ENCODE results near the gene PTMS. TPM values are rescaled to one million over a fixed set of nuclear protein-coding genes. Genes with fewer than 3 reads are reported as not detected.
A peak's percentile ranks its signal among the peaks of the same experiment; 100 is the strongest.

Gene PTMS
- total RNA-seq, 1 experiment from 2014 or later: 370 TPM

DNA sequence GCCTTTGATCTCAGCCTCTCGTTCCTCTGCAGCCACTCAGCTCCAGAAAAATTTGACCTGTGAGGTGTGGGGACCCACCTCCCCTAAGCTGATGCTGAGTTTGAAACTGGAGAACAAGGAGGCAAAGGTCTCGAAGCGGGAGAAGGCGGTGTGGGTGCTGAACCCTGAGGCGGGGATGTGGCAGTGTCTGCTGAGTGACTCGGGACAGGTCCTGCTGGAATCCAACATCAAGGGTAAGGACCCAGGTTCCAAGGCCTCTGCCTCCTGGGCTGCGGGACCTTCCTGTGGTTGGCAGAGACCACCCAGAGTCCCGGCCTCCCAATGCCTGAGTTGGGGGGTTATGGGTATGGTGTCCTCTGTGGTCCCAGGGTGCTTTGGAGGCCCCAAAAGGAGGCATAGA, 50.9 kb downstream of the PTMS start:
- DNase-seq (ENCODE audit: low spot score): no peak
- Mint-ChIP-seq H3K36me3 (no peaks in the 10 kb centered on the region), H3K4me3 (no peak overlapping the region), H3K9me3 (no peaks in the 10 kb centered on the region), H3K27me3 (ENCODE audit: low read depth) (peaks cover 53% of the 10 kb centered on the region), H3K4me1 (peaks cover 38% of the 10 kb centered on the region), H3K27ac (no peak overlapping the region)
- no peak for ATAC-seq
- CTCF ChIA-PET: interaction anchor here (1.9 to 2.5 kb wide), 2 partner anchors 51 to 63 kb away, joined by 7 to 9 read pairs; partner anchors contain the start of genes MLF2 and PTMS
- no peak for TF ChIP-seq NFE2L1 (CRISPR knock-in tag; IDR thresholded peaks at IDR 0.05)
- TF ChIP-seq RORB (CRISPR knock-in tag; IDR thresholded peaks at IDR 0.05): no peak
- no peak for TF ChIP-seq ZNF263 (CRISPR knock-in tag; IDR thresholded peaks at IDR 0.05; ENCODE audit: low read depth)
- TF ChIP-seq, protein P1, sequence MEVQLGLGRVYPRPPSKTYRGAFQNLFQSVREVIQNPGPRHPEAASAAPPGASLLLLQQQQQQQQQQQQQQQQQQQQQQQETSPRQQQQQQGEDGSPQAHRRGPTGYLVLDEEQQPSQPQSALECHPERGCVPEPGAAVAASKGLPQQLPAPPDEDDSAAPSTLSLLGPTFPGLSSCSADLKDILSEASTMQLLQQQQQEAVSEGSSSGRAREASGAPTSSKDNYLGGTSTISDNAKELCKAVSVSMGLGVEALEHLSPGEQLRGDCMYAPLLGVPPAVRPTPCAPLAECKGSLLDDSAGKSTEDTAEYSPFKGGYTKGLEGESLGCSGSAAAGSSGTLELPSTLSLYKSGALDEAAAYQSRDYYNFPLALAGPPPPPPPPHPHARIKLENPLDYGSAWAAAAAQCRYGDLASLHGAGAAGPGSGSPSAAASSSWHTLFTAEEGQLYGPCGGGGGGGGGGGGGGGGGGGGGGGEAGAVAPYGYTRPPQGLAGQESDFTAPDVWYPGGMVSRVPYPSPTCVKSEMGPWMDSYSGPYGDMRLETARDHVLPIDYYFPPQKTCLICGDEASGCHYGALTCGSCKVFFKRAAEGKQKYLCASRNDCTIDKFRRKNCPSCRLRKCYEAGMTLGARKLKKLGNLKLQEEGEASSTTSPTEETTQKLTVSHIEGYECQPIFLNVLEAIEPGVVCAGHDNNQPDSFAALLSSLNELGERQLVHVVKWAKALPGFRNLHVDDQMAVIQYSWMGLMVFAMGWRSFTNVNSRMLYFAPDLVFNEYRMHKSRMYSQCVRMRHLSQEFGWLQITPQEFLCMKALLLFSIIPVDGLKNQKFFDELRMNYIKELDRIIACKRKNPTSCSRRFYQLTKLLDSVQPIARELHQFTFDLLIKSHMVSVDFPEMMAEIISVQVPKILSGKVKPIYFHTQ (CRISPR knock-in tag; IDR thresholded peaks at IDR 0.05): no peak
- TF ChIP-seq, protein P2, sequence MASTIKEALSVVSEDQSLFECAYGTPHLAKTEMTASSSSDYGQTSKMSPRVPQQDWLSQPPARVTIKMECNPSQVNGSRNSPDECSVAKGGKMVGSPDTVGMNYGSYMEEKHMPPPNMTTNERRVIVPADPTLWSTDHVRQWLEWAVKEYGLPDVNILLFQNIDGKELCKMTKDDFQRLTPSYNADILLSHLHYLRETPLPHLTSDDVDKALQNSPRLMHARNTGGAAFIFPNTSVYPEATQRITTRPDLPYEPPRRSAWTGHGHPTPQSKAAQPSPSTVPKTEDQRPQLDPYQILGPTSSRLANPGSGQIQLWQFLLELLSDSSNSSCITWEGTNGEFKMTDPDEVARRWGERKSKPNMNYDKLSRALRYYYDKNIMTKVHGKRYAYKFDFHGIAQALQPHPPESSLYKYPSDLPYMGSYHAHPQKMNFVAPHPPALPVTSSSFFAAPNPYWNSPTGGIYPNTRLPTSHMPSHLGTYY (CRISPR knock-in tag; IDR thresholded peaks at IDR 0.05): no peak
- no peak for TF ChIP-seq OVOL2 (CRISPR knock-in tag; IDR thresholded peaks at IDR 0.05; ENCODE audit: borderline replicate concordance)
- TF ChIP-seq ZNF512 (CRISPR knock-in tag; IDR thresholded peaks at IDR 0.05; ENCODE audit: borderline replicate concordance): no peak
- TF ChIP-seq, protein P3, sequence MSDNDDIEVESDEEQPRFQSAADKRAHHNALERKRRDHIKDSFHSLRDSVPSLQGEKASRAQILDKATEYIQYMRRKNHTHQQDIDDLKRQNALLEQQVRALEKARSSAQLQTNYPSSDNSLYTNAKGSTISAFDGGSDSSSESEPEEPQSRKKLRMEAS (CRISPR knock-in tag; IDR thresholded peaks at IDR 0.05): no peak
- TF ChIP-seq E2F4 (CRISPR knock-in tag; IDR thresholded peaks at IDR 0.05; ENCODE audit: borderline replicate concordance, low read depth): no peak
- POLR2A ChIA-PET: no interaction called here

DNA sequence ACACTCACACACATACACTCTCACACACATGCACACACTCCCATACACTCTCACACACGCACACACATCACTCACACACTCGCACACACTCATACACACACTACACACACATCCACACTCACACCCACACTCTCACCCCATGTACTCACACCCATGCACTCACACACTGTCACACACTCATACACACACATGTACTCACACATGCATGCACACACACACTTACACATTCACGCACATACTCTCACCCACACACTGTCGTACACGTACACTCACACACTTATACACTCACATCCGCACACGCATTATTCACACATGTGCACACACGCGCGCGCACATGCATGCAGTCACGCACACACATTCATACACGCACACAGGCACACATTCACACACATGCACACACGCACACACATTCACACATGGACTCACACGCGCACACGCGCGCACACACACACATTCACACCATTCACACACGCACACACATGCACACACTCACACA, 51.5 kb downstream of the PTMS start:
- Mint-ChIP-seq H3K4me1 (peaks cover 44% of the 10 kb centered on the region), H3K27ac (peak overlapping the region; percentile 26), H3K27me3 (ENCODE audit: low read depth) (peaks cover 57% of the 10 kb centered on the region), H3K9me3 (no peaks in the 10 kb centered on the region), H3K4me3 (no peak overlapping the region), H3K36me3 (no peaks in the 10 kb centered on the region)
- TF ChIP-seq, protein P4, sequence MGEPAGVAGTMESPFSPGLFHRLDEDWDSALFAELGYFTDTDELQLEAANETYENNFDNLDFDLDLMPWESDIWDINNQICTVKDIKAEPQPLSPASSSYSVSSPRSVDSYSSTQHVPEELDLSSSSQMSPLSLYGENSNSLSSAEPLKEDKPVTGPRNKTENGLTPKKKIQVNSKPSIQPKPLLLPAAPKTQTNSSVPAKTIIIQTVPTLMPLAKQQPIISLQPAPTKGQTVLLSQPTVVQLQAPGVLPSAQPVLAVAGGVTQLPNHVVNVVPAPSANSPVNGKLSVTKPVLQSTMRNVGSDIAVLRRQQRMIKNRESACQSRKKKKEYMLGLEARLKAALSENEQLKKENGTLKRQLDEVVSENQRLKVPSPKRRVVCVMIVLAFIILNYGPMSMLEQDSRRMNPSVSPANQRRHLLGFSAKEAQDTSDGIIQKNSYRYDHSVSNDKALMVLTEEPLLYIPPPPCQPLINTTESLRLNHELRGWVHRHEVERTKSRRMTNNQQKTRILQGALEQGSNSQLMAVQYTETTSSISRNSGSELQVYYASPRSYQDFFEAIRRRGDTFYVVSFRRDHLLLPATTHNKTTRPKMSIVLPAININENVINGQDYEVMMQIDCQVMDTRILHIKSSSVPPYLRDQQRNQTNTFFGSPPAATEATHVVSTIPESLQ (CRISPR knock-in tag; IDR thresholded peaks at IDR 0.05): no peak
- TF ChIP-seq NFE2L1 (CRISPR knock-in tag; IDR thresholded peaks at IDR 0.05): 0 out of 2 replicates have a peak, but pooled peaks have one; percentile 15
- TF ChIP-seq, protein P5, sequence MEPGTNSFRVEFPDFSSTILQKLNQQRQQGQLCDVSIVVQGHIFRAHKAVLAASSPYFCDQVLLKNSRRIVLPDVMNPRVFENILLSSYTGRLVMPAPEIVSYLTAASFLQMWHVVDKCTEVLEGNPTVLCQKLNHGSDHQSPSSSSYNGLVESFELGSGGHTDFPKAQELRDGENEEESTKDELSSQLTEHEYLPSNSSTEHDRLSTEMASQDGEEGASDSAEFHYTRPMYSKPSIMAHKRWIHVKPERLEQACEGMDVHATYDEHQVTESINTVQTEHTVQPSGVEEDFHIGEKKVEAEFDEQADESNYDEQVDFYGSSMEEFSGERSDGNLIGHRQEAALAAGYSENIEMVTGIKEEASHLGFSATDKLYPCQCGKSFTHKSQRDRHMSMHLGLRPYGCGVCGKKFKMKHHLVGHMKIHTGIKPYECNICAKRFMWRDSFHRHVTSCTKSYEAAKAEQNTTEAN (CRISPR knock-in tag; IDR thresholded peaks at IDR 0.05): peak; percentile 98
- DNase-seq (ENCODE audit: low spot score): no peak
- ATAC-seq: no peak
- ChIA-PET POLR2A (interaction anchor here (1.5 kb wide), 1 partner anchor 65 kb away, joined by 5 read pairs; the partner anchor contains the start of gene MLF2), CTCF (interaction anchor here (1.9 to 2.4 kb wide), 2 partner anchors 64 kb away, joined by 7 to 8 read pairs; partner anchors contain the start of gene MLF2)

All from WTC11 (cell line).